C1 segment of cervical spinal cord (tissue), 14 donors: Measurements from ENCODE around the gene SSH2.

Source experiments
- DNase-seq, 14 donors: peaks; one replicate each; lab custom pipeline; 2025; lab: John Stamatoyannopoulos, UW

Gene SSH2

DNA sequence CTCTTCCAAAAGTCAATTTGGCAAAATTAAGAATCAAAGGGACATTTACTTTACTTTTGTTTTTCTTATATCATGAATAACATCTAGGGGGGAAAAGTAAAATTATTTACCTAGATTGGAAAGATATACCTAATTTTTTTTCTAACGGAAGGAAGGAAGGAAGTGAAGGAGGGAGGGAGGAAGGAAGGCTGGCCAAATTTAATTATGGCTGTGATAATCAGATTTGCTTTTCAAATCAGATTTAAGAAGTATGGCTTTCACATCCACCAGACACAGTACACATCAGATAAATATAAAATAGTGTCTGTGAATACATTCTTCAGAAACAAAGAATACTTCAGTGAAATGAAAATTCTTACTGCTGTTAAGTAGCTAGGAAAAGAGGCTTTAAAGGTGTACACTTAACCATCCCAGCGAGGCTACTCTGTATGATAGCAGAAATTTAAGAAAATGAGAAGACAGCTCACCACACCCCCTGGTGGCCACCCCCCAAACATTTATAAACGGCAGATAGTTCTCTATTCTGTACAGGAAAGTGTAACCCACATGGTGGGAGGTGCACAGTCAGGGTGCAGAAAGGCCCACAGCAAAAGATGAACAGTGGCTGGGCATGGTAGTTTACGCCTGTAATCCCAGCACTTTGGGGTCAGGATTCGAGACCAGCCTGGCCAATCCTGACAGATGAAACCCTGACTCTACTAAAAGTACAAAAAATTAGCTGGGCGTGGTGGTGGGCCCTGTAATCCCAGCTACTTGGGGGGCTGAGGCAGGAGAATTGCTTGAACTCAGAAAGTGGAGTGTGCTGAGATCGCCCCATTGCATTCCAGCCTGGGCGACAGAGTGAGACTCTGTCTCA, 150.8 kb downstream of the SSH2 start:
- peak in 11 of 14 donors; percentile 13 to 72 (median 42) for DNase-seq

DNA sequence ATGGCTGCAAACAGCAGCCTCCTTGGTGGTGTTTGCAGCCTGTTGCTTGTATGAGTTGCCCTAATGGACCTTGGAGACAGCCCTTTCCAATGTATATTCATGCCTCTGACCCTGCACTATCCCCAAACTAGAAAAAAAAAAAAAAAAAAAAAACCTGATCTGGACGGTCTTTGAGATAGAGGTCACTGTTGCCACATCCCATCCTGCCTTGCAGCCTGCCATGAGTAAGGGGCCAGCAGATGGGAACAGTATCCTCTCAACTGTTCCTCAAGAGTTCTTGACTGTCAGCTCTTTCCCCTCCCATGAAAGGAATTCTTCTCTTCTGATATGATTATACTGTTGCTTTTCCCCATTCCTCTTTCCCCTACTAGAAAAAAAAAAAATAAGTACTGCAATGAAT, 152.4 kb downstream of the SSH2 start:
- DNase-seq, result no peak

GRCh38 chr17:29776026-29776425, 154.0 kb downstream of the SSH2 start:
- no peak for DNase-seq

GRCh38 chr17:29772981-29773380, 157.0 kb downstream of the SSH2 start:
- DNase-seq, result no peak

DNA sequence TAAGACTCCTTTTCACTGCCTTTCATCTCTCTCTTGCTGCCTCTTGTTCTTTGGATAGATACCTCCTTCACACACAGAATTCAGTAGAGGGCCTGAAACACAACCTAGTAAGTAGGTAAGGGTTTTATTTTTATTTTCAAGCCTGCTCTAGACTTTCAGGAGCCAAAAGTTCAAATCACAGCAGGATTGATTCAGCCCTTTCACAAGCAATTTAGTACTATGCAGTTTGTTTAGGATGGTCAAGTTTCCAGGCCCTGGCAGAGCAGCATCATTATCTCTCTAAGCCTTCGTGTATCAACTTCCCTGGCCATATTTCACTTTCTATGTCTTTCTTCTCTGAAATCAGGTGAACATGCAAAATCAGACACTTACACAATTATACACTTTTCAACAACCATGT, 158.5 kb downstream of the SSH2 start:
- no peak for DNase-seq

DNA sequence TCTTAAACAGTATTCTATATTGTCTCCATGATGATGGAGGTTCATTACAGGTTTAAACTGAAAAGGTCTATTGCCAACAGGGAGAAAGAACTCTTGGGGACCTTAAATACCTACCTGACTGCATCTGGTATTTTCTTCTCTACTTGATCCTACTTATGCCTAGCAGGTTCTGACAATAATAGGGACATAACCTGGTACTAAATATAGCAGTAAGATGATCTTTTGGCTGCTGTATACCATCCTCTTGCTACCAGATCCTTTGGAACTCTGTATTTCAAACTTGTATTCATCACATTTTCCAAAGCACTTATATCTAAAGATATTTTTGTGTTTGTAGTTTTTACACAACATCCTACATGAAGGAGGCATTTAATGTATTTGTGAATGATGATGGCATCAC, 160.8 kb downstream of the SSH2 start:
- no peak for DNase-seq

DNA sequence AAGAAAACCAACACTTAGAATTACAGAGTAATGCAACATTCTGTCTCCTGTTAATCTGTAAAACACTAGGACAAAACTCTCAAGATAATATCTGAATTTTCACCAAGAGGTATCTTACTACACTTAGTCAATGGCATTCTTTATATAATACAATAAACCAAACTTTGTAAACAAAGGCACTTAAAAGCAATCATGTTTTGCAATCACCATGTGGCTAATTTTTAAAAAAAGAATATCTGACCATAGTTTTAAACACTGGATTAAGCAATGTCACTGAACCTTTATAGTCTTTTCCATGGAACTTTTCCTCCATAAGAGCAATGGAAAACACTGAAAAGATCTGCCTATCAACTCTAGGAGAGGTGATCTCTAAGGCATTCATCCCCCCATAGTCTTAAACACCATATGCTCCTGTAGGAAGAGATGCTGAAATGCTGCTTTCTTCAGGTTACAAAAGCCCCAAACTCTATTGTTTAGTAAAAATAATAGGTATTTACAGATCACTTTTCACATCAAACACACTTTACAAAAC, 163.2 kb downstream of the SSH2 start:
- DNase-seq, result no peak

DNA sequence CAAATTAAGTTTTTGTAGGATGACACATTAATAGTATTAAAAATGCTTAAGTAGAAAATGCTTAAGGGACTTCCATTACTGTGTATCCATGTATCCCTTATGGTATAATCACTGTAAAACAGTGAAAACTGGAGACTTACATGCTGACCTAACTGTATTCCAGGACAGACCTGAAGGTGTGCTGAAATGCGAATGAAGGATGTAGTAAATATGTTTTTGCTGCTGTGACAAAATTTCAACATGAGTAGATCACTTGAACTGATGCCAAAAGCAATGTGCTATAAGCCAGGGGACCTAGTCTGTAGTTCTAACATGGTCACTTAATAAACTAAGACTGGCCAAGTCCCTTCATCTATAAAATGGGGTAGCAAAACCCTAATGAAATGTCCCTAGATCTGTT, 165.3 kb downstream of the SSH2 start:
- no peak for DNase-seq

GRCh38 chr17:29764217-29764616, 165.8 kb downstream of the SSH2 start:
- DNase-seq, result no peak

DNA sequence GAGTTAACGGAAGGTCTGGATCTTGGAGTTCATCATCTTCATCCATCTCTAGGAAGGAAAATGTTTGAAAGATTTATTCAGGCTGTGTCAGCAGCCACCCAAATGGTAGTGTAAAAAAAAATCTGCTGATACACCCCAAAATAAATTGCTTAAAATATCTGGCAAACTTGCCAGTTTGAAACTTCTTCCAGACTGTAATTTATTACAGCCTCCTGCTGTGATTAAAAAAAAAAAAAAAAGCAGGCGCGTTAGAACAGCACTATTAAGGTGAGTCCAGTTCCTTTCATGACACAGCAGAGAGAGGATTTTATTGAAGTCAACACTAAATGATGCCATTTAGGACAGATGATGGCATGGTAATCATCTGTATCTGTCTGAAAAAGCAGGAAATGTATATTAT, 166.8 kb downstream of the SSH2 start:
- DNase-seq, result no peak

- DNase-seq, result peak in 12 of 14 donors; percentile 8 to 84 (median 56)
Observed at GRCh38 chr17:29761040-29761761, 168.8 kb downstream of the SSH2 start.

GRCh38 chr17:29760279-29761039, 169.6 kb downstream of the SSH2 start:
- DNase-seq, result peak in 3 of 14 donors; percentile 33 to 68 (median 54)

GRCh38 chr17:29758255-29758654, 171.8 kb downstream of the SSH2 start:
- no peak for DNase-seq

GRCh38 chr17:29757788-29758187, 172.2 kb downstream of the SSH2 start:
- no peak for DNase-seq

- no peak for DNase-seq
Observed at GRCh38 chr17:29753845-29754439, 176.1 kb downstream of the SSH2 start.

DNA sequence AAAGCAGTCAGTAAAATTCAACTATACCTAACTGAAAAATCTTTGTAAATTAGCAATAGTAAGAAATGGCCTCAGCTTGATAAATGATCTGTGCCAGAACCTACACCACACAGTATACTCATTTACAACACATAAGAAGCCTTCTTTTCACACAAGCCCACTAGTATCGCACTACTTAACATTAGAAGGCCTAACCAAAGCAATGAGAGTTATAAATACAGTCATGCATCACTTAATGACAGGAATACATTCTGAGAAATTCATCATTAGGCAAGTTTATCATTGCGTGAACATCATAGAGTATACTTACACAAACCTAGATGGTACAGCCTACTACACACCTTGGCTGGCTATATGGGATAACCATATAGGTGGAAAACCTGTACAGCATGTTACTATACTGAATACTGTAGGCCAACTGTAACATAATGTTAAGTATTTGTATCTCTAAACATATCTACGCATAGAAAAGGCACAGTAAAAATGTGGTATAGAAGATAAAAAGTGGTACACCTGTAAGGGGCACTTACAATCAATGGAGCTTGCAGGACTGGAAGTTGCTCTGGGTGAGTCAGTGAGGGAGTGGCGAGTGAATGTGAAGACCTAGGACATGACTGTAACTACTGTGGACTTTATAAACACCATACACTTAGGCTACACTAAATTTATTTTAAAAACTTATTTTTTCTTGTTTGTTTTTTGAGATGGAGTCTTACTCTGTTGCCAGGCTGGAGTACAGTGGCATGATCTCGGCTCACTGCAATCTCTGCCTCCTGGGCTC, 180.8 kb downstream of the SSH2 start:
- no peak for DNase-seq

DNA sequence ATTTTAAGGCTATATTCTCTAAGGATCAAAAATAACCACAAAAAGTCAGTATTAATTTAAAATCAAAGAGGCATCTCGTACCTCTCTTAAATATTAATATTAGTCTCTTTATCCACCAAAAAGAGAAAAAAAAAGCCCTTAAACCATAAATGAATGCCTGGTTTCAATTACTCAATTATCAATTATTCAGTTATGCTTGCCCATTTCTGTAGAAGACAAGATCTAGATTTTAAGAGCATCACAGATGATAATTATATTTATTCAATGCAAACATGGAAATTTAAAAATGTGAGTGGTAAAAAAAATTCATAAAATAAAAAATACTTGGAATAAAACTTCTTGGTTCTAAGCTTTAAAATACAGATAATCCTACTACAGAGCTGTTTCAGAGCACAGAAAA, 181.6 kb downstream of the SSH2 start:
- no peak for DNase-seq

- DNase-seq, result no peak
Observed at GRCh38 chr17:29747660-29748059, 182.4 kb downstream of the SSH2 start.

DNA sequence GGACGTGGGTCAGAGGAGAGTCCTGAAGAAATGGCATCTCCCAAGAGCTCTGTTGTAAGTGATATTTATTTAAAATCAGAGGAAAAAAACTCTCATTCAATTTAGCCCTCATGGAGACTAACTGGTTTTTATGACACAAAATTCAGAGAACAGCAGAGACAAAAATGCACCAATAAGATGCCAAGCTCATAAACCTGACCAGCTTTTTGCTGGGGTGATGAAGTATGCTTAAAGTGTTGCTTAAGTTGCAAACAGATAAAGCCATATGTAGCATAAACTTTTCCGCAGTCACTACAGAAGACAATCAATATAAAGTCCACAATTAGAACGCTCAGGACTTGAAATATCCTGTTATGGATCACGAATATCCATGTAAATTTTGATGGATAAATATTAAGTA, 183.4 kb downstream of the SSH2 start:
- DNase-seq, result no peak

GRCh38 chr17:29744121-29744520, 185.9 kb downstream of the SSH2 start:
- DNase-seq, result no peak

DNA sequence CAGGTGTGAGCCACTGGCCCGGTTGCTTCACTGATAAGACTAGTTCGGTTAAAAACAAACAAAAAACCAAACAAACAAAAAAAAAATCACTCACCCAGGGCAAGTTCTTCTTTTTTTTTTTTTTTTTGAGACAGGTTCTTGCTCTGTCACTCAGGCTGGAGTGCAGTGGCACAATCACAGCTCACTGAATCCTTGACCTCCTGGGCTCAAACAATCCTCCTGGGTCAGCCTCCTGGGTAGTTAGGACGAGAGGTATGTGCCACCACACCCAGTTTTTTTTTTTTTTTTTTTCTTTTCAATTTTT, 187.9 kb downstream of the SSH2 start:
- no peak for DNase-seq
